Left lung (tissue), 10 donors: ENCODE measurements around the gene RANBP3L. TPM values are rescaled to one million over a fixed set of nuclear protein-coding genes. Genes with fewer than 3 reads are reported as not detected.

Experiments used
- ATAC-seq: fragments of 200-7000 bp; cut with Tn5 transposase; one replicate; pipeline ENCODE4 v1.9.1; 2020; ENCODE audit warnings: moderate library complexity
- DNase-seq, 4 donors: peaks; one replicate each; pipeline ENCODE4 v3.0.0-alpha.2; 2013 to 2020
- H3K27ac ChIP-seq, 2 donors: fragments of 200-600 bp; sonication (generic) in 1 of 2; one replicate each; pipeline versions ENCODE4 v1.5.0 to v1.8.0; 2020 to 2021
- H3K27me3 ChIP-seq, 2 donors: fragments of 200-600 bp; sonication (generic) in 1 of 2; one replicate each; pipeline versions ENCODE4 v1.5.0 to v1.8.0; 2020 to 2021
- H3K36me3 ChIP-seq, 2 donors: fragments of 200-600 bp; sonication (generic) in 1 of 2; one replicate each; pipeline versions ENCODE4 v1.5.0 to v1.8.0; 2020 to 2021
- H3K4me1 ChIP-seq, 2 donors: fragments of 200-600 bp; one replicate each; pipeline ENCODE4 v1.8.0; 2021
- H3K4me3 ChIP-seq, 2 donors: fragments of 200-600 bp; sonication (generic) in 1 of 2; one replicate each; pipeline versions ENCODE4 v1.5.0 to v1.8.0; 2020 to 2021; ENCODE audit warnings: mild to moderate bottlenecking in 1 of 2
- H3K9me3 ChIP-seq, 2 donors: fragments of 200-600 bp; sonication (generic) in 1 of 2; one replicate each; pipeline versions ENCODE4 v1.5.0 to v1.8.0; 2020 to 2021
- CTCF ChIP-seq, 2 donors: fragments of 200-600 bp; sonication (generic) in 1 of 2; IDR thresholded peaks; one replicate each; pipeline versions ENCODE4 v1.5.0 to v1.8.0; 2021; ENCODE audit warnings: antibody characterized with exemption in 2 of 2
- intact Hi-C, 2 donors: fragments of 100-400 bp; cut with DNase I; formaldehyde crosslinking; loops; one replicate each; pipeline versions ENCODE4 v1.11.2 to v1.14.2; 2022
- polyA plus RNA-seq, 6 donors: library from polyadenylated mRNA; unstranded; fragments of 120-200 nt; gene quantifications; one replicate each; pipeline ENCODE4 v1.2.1, GENCODE V29; 2013; ENCODE audit not compliant: insufficient read length in 6 of 6
- total RNA-seq, 2 donors: library from RNA; stranded (reverse); fragmentation: NEBNext Ultra II Directional; extraction: Animal tissue kit (Norgen Biotek cat#: 25700); gene quantifications; one replicate each; pipeline ENCODE4 v1.2.1, GENCODE V29; 2021
- donor health status: DM: no; HTN: yes; CAD: no.
- donor health status: DM: no; HTN: no; CAD: no.

RANBP3L gene
- total and polyA plus RNA-seq, 8 donors = 1.1 to 7.1 (median 2.2) TPM

- no peak for ATAC-seq
- Histone ChIP-seq H3K27me3 (no peaks in the 10 kb centered on the region), H3K4me3 (no peak overlapping the region), H3K4me1 (no peaks in the 10 kb centered on the region), H3K9me3 (no peaks in the 10 kb centered on the region), H3K36me3 (peaks cover 3 to 48% of the 10 kb centered on the region in 2 donors), H3K27ac (no peak overlapping the region)
- intact Hi-C loops = no loop called here
- no peak for DNase-seq
- TF ChIP-seq CTCF (IDR thresholded peaks at IDR 0.05) = no peak
These were observed 84.1 kb downstream of the RANBP3L start for GRCh38 chr5:36217567-36217966.

GRCh38 chr5:36215910-36216309 is 85.8 kb downstream of the RANBP3L start:
- Histone ChIP-seq H3K9me3 (no peaks in the 10 kb centered on the region), H3K27me3 (no peaks in the 10 kb centered on the region), H3K36me3 (peaks cover 3 to 56% of the 10 kb centered on the region in 2 donors), H3K4me1 (no peaks in the 10 kb centered on the region), H3K27ac (no peak overlapping the region), H3K4me3 (no peak overlapping the region)
- intact Hi-C loops = no loop called here
- no peak for ATAC-seq
- DNase-seq = no peak
- no peak for TF ChIP-seq CTCF (IDR thresholded peaks at IDR 0.05)

- DNase-seq (no peak), ATAC-seq (peak; percentile 30)
- TF ChIP-seq CTCF (IDR thresholded peaks at IDR 0.05) = no peak
- intact Hi-C loops = no loop called here
- Histone ChIP-seq H3K9me3 (no peaks in the 10 kb centered on the region), H3K4me1 (no peaks in the 10 kb centered on the region), H3K36me3 (peaks cover 0 to 55% of the 10 kb centered on the region in 2 donors), H3K27ac (no peak overlapping the region), H3K27me3 (no peaks in the 10 kb centered on the region), H3K4me3 (no peak overlapping the region)
These were observed 87.3 kb downstream of the RANBP3L start for GRCh38 chr5:36214436-36214835.

DNA sequence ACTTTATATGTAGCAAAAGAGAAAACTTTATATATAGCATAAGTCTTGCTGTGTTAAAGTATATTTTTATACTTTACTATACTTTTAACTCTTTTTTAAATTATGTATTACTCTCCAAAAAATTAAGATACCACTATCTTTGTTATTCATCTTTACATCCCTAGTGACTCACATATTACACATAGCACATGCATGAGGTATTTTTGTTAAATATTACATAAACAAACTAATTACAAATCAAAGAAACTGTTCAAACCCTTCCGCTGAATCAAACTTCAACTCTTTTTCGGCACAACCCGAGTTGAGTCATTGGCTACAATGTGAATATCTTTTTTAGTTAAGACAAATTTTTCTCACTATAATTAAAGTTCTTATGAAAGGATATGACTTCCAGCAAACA is 92.0 kb downstream of the RANBP3L start:
- peaks cover 0 to 47% of the 10 kb centered on the region in 2 donors for H3K36me3 ChIP-seq

DNA sequence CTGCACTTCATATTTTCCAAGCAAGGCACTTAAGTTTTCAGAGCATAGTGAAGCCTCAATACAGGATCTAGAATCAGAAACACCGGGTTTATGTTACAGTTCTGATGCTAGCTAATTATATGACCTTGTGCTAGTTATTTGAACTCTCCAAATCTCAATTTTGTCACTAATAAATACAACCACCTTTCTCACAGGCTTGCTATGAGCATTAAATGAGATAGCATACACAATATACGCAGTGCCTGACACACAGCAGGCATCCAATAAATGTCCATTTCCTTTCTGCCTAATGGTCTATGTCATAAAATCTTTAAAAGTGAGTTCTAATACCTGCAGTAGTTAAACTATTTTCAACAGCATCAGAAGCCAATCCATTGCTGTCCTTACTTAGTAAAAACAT is 92.9 kb downstream of the RANBP3L start:
- TF ChIP-seq CTCF (IDR thresholded peaks at IDR 0.05) = no peak
- intact Hi-C loops = no loop called here
- no peak overlapping the region for H3K27ac ChIP-seq
- no peaks in the 10 kb centered on the region for H3K9me3 ChIP-seq
- peaks cover 0 to 41% of the 10 kb centered on the region in 2 donors for H3K36me3 ChIP-seq
- H3K4me3 ChIP-seq = no peak overlapping the region
- H3K27me3 ChIP-seq = no peaks in the 10 kb centered on the region
- ATAC-seq = no peak
- no peaks in the 10 kb centered on the region for H3K4me1 ChIP-seq
- DNase-seq = no peak

More for the DNA sequence above, 92.0 kb downstream of the RANBP3L start:
- Histone ChIP-seq H3K4me1 (no peaks in the 10 kb centered on the region), H3K4me3 (no peak overlapping the region), H3K27ac (no peak overlapping the region), H3K9me3 (no peaks in the 10 kb centered on the region), H3K27me3 (no peaks in the 10 kb centered on the region)
- TF ChIP-seq CTCF (IDR thresholded peaks at IDR 0.05) = no peak
- no peak for ATAC-seq
- no peak for DNase-seq
- intact Hi-C loops = no loop called here
